Ascending aorta (tissue), 2 donors: ENCODE measurements around the gene APP. TPM values are rescaled to one million over a fixed set of nuclear protein-coding genes. Genes with fewer than 3 reads are reported as not detected.

Experiments
- DNase-seq, 2 donors: peaks; one replicate each; pipeline ENCODE4 v3.0.0-alpha.2; 2019; ENCODE audit warnings: low spot score in 2 of 2
- H3K27ac ChIP-seq, 2 donors: fragments of 200-600 bp; sonication (generic); one replicate each; pipeline ENCODE4 v1.5.1; 2016 to 2017; ENCODE audit warnings: mild to moderate bottlenecking in 1 of 2
- H3K27me3 ChIP-seq: fragments of 200-600 bp; sonication (generic); one replicate; pipeline ENCODE4 v1.5.1; 2017
- H3K36me3 ChIP-seq, 2 donors: fragments of 200-600 bp; sonication (generic); one replicate each; pipeline ENCODE4 v1.5.1; 2016
- H3K4me1 ChIP-seq, 2 donors: fragments of 200-600 bp; sonication (generic); one replicate each; pipeline ENCODE4 v1.5.1; 2016 to 2017; ENCODE audit warnings: mild to moderate bottlenecking in 1 of 2
- H3K4me3 ChIP-seq, 2 donors: fragments of 200-600 bp; sonication (generic); one replicate each; pipeline ENCODE4 v1.5.1; 2016 to 2017; ENCODE audit warnings: mild to moderate bottlenecking in 1 of 2
- H3K9me3 ChIP-seq, 2 donors: fragments of 200-600 bp; sonication (generic); one replicate each; pipeline ENCODE4 v1.5.1; 2016
- intact Hi-C: fragments of 100-400 bp; cut with DNase I; formaldehyde crosslinking; loops from one replicate; pipeline ENCODE4 v1.15.1; 2023
- total RNA-seq: library from RNA; depleted of rRNA; stranded (reverse); fragments of >200 nt; gene quantifications from one replicate; pipeline ENCODE4 v1.1.0, GENCODE V29; 2016
- TF ChIP-seq, protein P1 (sequence below), 3 experiments: fragments of 200-600 bp in 2 of 3; fragments of 450-650 bp in 1 of 3; sonication (generic) in 2 of 3; IDR thresholded peaks; one replicate each; pipeline ENCODE4 v1.5.1; 2016 to 2019; ENCODE audit warnings: antibody characterized with exemption in 3 of 3, mild to moderate bottlenecking in 1 of 3, moderate library complexity in 1 of 3

The APP gene
- total RNA-seq, 1 donor from 2014 or later = 350 TPM

DNA sequence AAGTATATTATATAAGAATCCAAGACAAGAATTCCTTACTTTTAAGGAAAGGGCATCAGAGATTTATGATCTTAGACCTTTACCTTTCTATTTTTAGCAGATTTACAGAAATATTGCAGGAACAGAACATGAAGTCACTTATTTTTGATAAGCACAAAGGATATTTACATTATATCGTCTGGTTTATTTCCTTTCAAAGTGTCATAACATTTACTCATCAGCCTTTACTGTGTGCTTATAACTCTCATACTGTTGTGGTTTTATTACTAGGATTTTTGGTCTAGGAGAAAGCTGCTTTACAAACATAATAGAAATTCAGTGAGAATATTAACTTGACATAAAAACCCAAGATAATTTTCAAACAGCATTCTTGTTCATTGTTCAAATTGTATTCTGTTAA, 47.6 kb downstream of the APP start:
- H3K27me3 ChIP-seq = no peaks in the 10 kb centered on the region
- peaks cover 4 to 34% of the 10 kb centered on the region in 2 donors for H3K4me1 ChIP-seq
- H3K9me3 ChIP-seq = no peaks in the 10 kb centered on the region
- intact Hi-C loops = no loop called here
- TF ChIP-seq, protein P1, sequence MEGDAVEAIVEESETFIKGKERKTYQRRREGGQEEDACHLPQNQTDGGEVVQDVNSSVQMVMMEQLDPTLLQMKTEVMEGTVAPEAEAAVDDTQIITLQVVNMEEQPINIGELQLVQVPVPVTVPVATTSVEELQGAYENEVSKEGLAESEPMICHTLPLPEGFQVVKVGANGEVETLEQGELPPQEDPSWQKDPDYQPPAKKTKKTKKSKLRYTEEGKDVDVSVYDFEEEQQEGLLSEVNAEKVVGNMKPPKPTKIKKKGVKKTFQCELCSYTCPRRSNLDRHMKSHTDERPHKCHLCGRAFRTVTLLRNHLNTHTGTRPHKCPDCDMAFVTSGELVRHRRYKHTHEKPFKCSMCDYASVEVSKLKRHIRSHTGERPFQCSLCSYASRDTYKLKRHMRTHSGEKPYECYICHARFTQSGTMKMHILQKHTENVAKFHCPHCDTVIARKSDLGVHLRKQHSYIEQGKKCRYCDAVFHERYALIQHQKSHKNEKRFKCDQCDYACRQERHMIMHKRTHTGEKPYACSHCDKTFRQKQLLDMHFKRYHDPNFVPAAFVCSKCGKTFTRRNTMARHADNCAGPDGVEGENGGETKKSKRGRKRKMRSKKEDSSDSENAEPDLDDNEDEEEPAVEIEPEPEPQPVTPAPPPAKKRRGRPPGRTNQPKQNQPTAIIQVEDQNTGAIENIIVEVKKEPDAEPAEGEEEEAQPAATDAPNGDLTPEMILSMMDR (IDR thresholded peaks at IDR 0.05) = no peak
- no peak overlapping the region for H3K4me3 ChIP-seq
- no peak for DNase-seq
- no peaks in the 10 kb centered on the region for H3K36me3 ChIP-seq
- no peak overlapping the region for H3K27ac ChIP-seq

DNA sequence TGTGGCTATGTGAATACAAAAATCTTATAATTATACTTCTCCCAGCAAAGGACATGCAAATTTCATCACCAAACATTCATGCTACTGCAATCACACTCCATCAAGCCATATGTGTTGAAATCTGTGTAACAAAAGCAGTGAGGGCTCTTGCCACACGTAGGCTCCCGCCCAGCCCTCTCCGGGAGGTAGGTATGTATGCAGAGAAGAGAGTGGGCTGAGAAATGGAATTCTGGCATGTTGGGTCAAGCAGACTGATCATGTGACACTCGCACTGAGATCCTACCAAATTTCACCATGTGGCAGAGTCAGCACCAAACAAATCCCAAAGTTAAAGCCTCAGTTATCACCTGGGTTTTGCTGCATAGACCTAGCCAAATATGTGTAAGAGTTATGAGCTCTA, 49.7 kb downstream of the APP start:
- peaks cover 7 to 29% of the 10 kb centered on the region in 2 donors for H3K4me1 ChIP-seq
- intact Hi-C loops = no loop called here
- H3K4me3 ChIP-seq = no peak overlapping the region
- no peaks in the 10 kb centered on the region for H3K36me3 ChIP-seq
- TF ChIP-seq, protein P1 (IDR thresholded peaks at IDR 0.05) = no peak
- H3K9me3 ChIP-seq = no peaks in the 10 kb centered on the region
- H3K27me3 ChIP-seq = no peaks in the 10 kb centered on the region
- no peak for DNase-seq
- no peak overlapping the region for H3K27ac ChIP-seq

DNA sequence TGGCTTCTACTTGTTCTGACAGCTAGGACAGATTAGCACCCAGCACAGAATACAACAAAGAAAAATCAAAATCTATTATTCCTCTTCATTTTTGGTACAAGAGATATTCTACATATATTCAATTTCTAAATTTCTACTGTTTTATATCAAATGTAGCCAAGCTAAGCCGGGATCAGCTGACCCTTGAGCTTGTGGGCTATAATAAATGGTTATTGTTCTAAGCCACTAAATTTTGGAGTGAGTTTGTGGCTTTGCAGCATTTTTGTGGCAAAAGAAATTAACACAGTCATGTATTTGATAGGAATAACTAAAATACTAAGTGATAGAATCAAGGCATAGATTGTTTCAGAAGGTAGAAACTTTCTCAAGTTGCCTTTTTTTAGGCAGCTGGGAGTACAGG, 50.7 kb downstream of the APP start:
- Histone ChIP-seq H3K27ac (no peak overlapping the region), H3K9me3 (no peaks in the 10 kb centered on the region), H3K27me3 (no peaks in the 10 kb centered on the region), H3K4me1 (peaks cover 7 to 28% of the 10 kb centered on the region in 2 donors), H3K4me3 (no peak overlapping the region), H3K36me3 (no peaks in the 10 kb centered on the region)
- TF ChIP-seq, protein P1 (IDR thresholded peaks at IDR 0.05) = no peak
- DNase-seq = no peak
- intact Hi-C loops = no loop called here

DNA sequence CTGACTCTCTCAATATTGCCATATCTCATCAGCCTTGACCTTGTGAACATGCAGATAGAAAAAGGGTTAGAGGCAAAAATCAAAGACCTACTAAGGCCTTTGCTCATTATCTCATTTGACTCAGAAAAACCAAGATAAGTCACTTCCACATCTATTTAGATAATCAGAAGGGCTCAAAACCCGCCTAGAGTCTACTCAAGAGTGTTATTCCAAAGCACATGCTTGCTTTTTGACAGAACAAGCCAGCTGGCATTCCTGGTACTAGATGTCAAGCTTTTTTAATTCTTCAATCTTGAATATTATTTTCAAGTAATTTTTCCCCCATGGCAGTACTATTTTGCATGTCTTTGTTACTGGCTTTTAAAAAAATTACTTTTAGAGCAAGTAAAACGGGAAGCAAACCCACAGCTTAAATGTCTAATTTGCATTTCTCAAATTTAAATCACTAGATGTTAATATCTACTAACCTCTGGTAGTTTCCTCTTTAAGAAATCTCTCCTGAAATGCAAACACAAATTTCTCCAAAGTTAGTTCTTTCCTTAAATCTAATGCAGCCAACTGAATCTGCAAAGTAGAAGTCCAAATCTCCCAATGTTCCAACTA, 51.5 kb downstream of the APP start:
- Histone ChIP-seq H3K36me3 (no peaks in the 10 kb centered on the region), H3K4me3 (no peak overlapping the region), H3K9me3 (no peaks in the 10 kb centered on the region), H3K27ac (no peak overlapping the region), H3K4me1 (peaks cover 7 to 22% of the 10 kb centered on the region in 2 donors), H3K27me3 (no peaks in the 10 kb centered on the region)
- DNase-seq = no peak
- intact Hi-C loops = no loop called here
- TF ChIP-seq, protein P1 (IDR thresholded peaks at IDR 0.05) = no peak

DNA sequence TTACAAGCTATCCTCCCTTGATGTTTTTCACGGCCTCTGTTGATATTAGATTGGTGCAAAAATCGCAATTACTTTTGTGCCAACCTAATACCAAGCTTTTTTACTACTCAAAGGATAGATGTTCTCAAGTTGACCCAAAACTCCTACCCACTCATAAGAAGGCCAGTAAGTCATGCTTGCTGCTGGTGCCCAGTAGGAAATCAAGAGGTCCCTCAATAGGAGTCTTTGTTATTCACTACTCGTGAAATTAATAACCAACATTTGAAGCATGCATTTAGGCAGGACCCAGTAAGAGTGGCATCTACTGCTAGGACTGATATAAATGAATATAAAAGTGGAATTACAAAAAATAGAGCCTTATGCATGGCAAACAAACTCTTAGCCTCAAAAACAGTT, 52.6 kb downstream of the APP start:
- peaks cover 4 to 13% of the 10 kb centered on the region in 2 donors for H3K4me1 ChIP-seq
- H3K36me3 ChIP-seq = no peaks in the 10 kb centered on the region
- TF ChIP-seq, protein P1 (IDR thresholded peaks at IDR 0.05) = no peak
- intact Hi-C loops = no loop called here
- DNase-seq = no peak
- H3K9me3 ChIP-seq = no peaks in the 10 kb centered on the region
- H3K27me3 ChIP-seq = no peaks in the 10 kb centered on the region
- H3K4me3 ChIP-seq = no peak overlapping the region
- no peak overlapping the region for H3K27ac ChIP-seq
